H1 (cell line): ENCODE results near the gene KRT7. TPM values are rescaled to one million over a fixed set of nuclear protein-coding genes. Genes with fewer than 3 reads are reported as not detected.

Experiments
- CTCF ChIA-PET: fragments of 300-600 bp; sonication (Branson Sonifier 250); formaldehyde crosslinking; loops from one replicate; lab custom pipeline; 2021; ENCODE audit not compliant: partially characterized antibody; lab: Charles Lee
- POLR2A ChIA-PET: fragments of 300-600 bp; sonication (Branson Sonifier 250); formaldehyde crosslinking; loops from one replicate; lab custom pipeline; 2021; ENCODE audit warnings: inconsistent platforms; ENCODE audit not compliant: partially characterized antibody; lab: Charles Lee
- DNase-seq, 2 experiments: peaks; one replicate each; pipeline versions ENCODE4 v3.0.0 to v3.0.0-alpha.2; 2010 to 2022; ENCODE audit warnings: low spot score in 2 of 2, low read depth in 1 of 2, mixed read lengths in 1 of 2
- FAIRE-seq: peaks from 2 replicates; lab custom pipeline; 2011; peaks lifted over from hg19 to GRCh38; lab: Jason Lieb, UNC
- H2AFZ ChIP-seq: 2 replicates; pipeline ENCODE4 v1.8.1; 2012; ENCODE audit warnings: low read length, inconsistent platforms
- H2AK5ac ChIP-seq: 2 replicates; pipeline ENCODE4 v1.6.1; 2013; ENCODE audit warnings: low read depth, low read length
- H2BK120ac ChIP-seq: replicated peaks from 2 replicates; pipeline ENCODE3; 2013; ENCODE audit warnings: low read depth, low read length, inconsistent platforms
- H2BK12ac ChIP-seq: 2 replicates; pipeline ENCODE4 v1.6.1; 2013; ENCODE audit warnings: low read depth, low read length
- H2BK15ac ChIP-seq: 2 replicates; pipeline ENCODE4 v1.6.1; 2013; ENCODE audit warnings: low read length
- H2BK20ac ChIP-seq: 2 replicates; pipeline ENCODE4 v1.6.1; 2013; ENCODE audit warnings: low read length
- H2BK5ac ChIP-seq: 2 replicates; pipeline ENCODE4 v1.6.1; 2013; ENCODE audit warnings: low read depth, low read length
- H3K14ac ChIP-seq: 2 replicates; pipeline ENCODE4 v1.6.1; 2013; ENCODE audit warnings: inconsistent platforms; ENCODE audit not compliant: insufficient read length
- H3K18ac ChIP-seq: 2 replicates; pipeline ENCODE4 v1.6.1; 2013; ENCODE audit warnings: low read length; ENCODE audit errors: extremely low read depth
- H3K23ac ChIP-seq: 2 replicates; pipeline ENCODE4 v1.6.1; 2013; ENCODE audit warnings: inconsistent platforms; ENCODE audit not compliant: insufficient read length
- H3K23me2 ChIP-seq: 2 replicates; pipeline ENCODE4 v1.6.1; 2013; ENCODE audit warnings: low read depth, low read length
- H3K27ac ChIP-seq: 2 replicates; pipeline ENCODE4 v1.6.1; 2011; ENCODE audit warnings: low read depth, low read length, inconsistent platforms
- H3K27me3 ChIP-seq, 4 experiments: replicated peaks in 1 of 4; 1 replicate in 1 of 4; 2 replicates in 3 of 4; pipeline versions ENCODE4 v1.6.1 to v1.8.1; 2011 to 2013; ENCODE audit warnings: low read length in 3 of 4, mild to moderate bottlenecking in 3 of 4, inconsistent platforms in 2 of 4, mixed read lengths in 2 of 4, moderate library complexity in 1 of 4; ENCODE audit not compliant: control insufficient read depth in 3 of 4, insufficient read depth in 3 of 4; ENCODE audit errors: extremely low read depth in 1 of 4
- H3K36me3 ChIP-seq, 4 experiments: 2 replicates each; pipeline versions ENCODE4 v1.6.1 to v1.8.1; 2011 to 2013; ENCODE audit warnings: mild to moderate bottlenecking in 4 of 4, low read length in 3 of 4, moderate library complexity in 2 of 4, control low read depth in 1 of 4, inconsistent platforms in 1 of 4; ENCODE audit not compliant: insufficient read depth in 4 of 4, control insufficient read depth in 2 of 4
- H3K4ac ChIP-seq: replicated peaks from 2 replicates; pipeline ENCODE3; 2013; ENCODE audit warnings: low read length, low read depth, mixed read lengths, inconsistent platforms; ENCODE audit not compliant: insufficient read length
- H3K4me1 ChIP-seq, 4 experiments: replicated peaks in 1 of 4; 1 replicate in 1 of 4; 2 replicates in 3 of 4; pipeline versions ENCODE4 v1.6.1 to v1.8.1; 2011 to 2013; ENCODE audit warnings: low read length in 3 of 4, inconsistent platforms in 2 of 4, mixed read lengths in 1 of 4; ENCODE audit not compliant: insufficient read depth in 4 of 4, control insufficient read depth in 3 of 4
- H3K4me2 ChIP-seq, 2 experiments: 2 replicates each; pipeline versions ENCODE4 v1.6.1 to v1.8.1; 2011 to 2013; ENCODE audit warnings: low read depth in 2 of 2, low read length in 2 of 2, control low read depth in 1 of 2, inconsistent platforms in 1 of 2, mild to moderate bottlenecking in 1 of 2; ENCODE audit not compliant: insufficient read depth in 1 of 2
- H3K4me3 ChIP-seq, 4 experiments: fragments of 200-600, 300-600 bp in 1 of 4; sonication (generic), shearing (Covaris generic), sonication (Bioruptor Twin) in 1 of 4; 2 replicates each; pipeline versions ENCODE4 v1.5.1 to v1.8.1; 2011 to 2016; ENCODE audit warnings: low read length in 4 of 4, low read depth in 3 of 4, control low read depth in 2 of 4, inconsistent platforms in 2 of 4, mild to moderate bottlenecking in 2 of 4, mixed read lengths in 1 of 4, moderate library complexity in 1 of 4; ENCODE audit not compliant: insufficient read depth in 2 of 4; ENCODE audit errors: extremely low read depth in 1 of 4
- H3K56ac ChIP-seq: replicated peaks from 2 replicates; pipeline ENCODE3; 2013; ENCODE audit warnings: low read depth, mild to moderate bottlenecking, mixed read lengths, low read length, inconsistent platforms; ENCODE audit not compliant: insufficient read length
- H3K79me1 ChIP-seq: 2 replicates; pipeline ENCODE4 v1.6.1; 2013; ENCODE audit warnings: low read depth, low read length, control low read depth
- H3K79me2 ChIP-seq, 2 experiments: 2 replicates each; pipeline versions ENCODE4 v1.6.1 to v1.8.1; 2012 to 2013; ENCODE audit warnings: low read length in 2 of 2, mild to moderate bottlenecking in 2 of 2, inconsistent platforms in 1 of 2; ENCODE audit not compliant: insufficient read depth in 2 of 2, control insufficient read depth in 1 of 2
- H3K9ac ChIP-seq, 4 experiments: replicated peaks in 1 of 4; 1 replicate in 1 of 4; 2 replicates in 3 of 4; pipeline versions ENCODE4 v1.6.1 to v1.8.1; 2011 to 2013; ENCODE audit warnings: low read depth in 3 of 4, low read length in 3 of 4, control low read depth in 2 of 4, mild to moderate bottlenecking in 2 of 4, moderate library complexity in 2 of 4, inconsistent platforms in 1 of 4; ENCODE audit errors: extremely low read depth in 1 of 4
- H3K9me3 ChIP-seq, 2 experiments: 2 replicates each; pipeline versions ENCODE4 v1.6.1 to v1.8.1; 2012 to 2013; ENCODE audit warnings: mild to moderate bottlenecking in 2 of 2, moderate library complexity in 2 of 2, control low read depth in 1 of 2, inconsistent platforms in 1 of 2, low read depth in 1 of 2, low read length in 1 of 2, mixed read lengths in 1 of 2; ENCODE audit not compliant: insufficient read depth in 2 of 2
- H4K20me1 ChIP-seq, 2 experiments: replicated peaks in 1 of 2; 2 replicates each; pipeline versions ENCODE3 to v1.8.1; 2011 to 2013; ENCODE audit warnings: inconsistent platforms in 2 of 2, low read length in 2 of 2, mild to moderate bottlenecking in 1 of 2; ENCODE audit not compliant: insufficient read depth in 2 of 2, control insufficient read depth in 1 of 2
- H4K5ac ChIP-seq: 2 replicates; pipeline ENCODE4 v1.6.1; 2013; ENCODE audit warnings: low read length, low read depth, mixed read lengths, inconsistent platforms; ENCODE audit not compliant: insufficient read length
- H4K8ac ChIP-seq: 2 replicates; pipeline ENCODE4 v1.8.0; 2013; ENCODE audit warnings: mild to moderate bottlenecking, moderate library complexity, low read length, inconsistent platforms; ENCODE audit not compliant: insufficient read depth; ENCODE audit errors: extremely low read depth
- H4K91ac ChIP-seq: replicated peaks from 2 replicates; pipeline ENCODE3; 2013; ENCODE audit warnings: low read length, mixed read lengths, inconsistent platforms; ENCODE audit not compliant: insufficient read length
- MAFK ChIP-seq: IDR thresholded peaks from 2 replicates; pipeline ENCODE4 v1.6.1; 2012; ENCODE audit warnings: low read depth, mild to moderate bottlenecking, improper control_type of control experiment, low read length
- SIX5 ChIP-seq: IDR thresholded peaks from 2 replicates; pipeline ENCODE4 v1.6.1; 2011; ENCODE audit warnings: mild to moderate bottlenecking, low read depth, low read length
- TCF12 ChIP-seq: IDR thresholded peaks from 2 replicates; pipeline ENCODE4 v1.6.1; 2011; ENCODE audit warnings: low read depth, mild to moderate bottlenecking, low read length
- ZNF274 ChIP-seq: IDR thresholded peaks from 2 replicates; pipeline ENCODE4 v1.7.0; 2012; ENCODE audit warnings: low read length, borderline replicate concordance; ENCODE audit errors: extremely low read depth
- WGBS, 2 experiments: shearing (Covaris generic) in 1 of 2; methylation state at CpG; one replicate each; pipeline versions ENCODE4 v1.1.6 to v1.1.7; 2013 to 2015; ENCODE audit warnings: low lambda C conversion rate in 2 of 2, mixed read lengths in 2 of 2, inconsistent platforms in 1 of 2, low coverage in 1 of 2, missing lambda C conversion rate in 1 of 2; ENCODE audit not compliant: insufficient replicate concordance in 2 of 2, insufficient coverage in 1 of 2, insufficient read length in 1 of 2; ENCODE audit errors: extremely low coverage in 1 of 2, missing lambda C conversion rate in 1 of 2; 5-methylcytosine and 5-hydroxymethylcytosine counted together
- polyA plus RNA-seq, 7 experiments: library from polyadenylated mRNA; depleted of rRNA in 3 of 7; stranded (reverse) in 5 of 7; unstranded in 2 of 7; fragments of >200 nt in 5 of 7; fragments of 200-250 nt in 2 of 7; gene quantifications; 1 replicate in 5 of 7; 2 replicates in 1 of 7; 4 replicates in 1 of 7; pipeline versions ENCODE4 v1.2.1 to v1.2.3, GENCODE V29; 2011 to 2013; ENCODE audit warnings: missing spikeins in 2 of 7, mixed read lengths in 2 of 7
- total RNA-seq: library from RNA; stranded (reverse); fragmentation: NEBNext Ultra II Directional; extraction: Animal tissue kit (Norgen Biotek cat#: 25700); gene quantifications from 2 replicates; pipeline ENCODE4 v1.2.1, GENCODE V29; 2021

The KRT7 gene
- total and polyA plus RNA-seq, 2 of the 8 experiments (the other 6 are each of a cell fraction or from before 2014, with no cell fraction given): 13.2 to 19.0 TPM

GRCh38 chr12:52183971-52184370 lies 49.1 kb upstream of the KRT7 start:
- Histone ChIP-seq H3K23ac (no peak overlapping the region), H2BK15ac (0 out of 2 replicates have a peak overlapping the region, but pooled peaks have one; percentile 46), H3K79me1 (no peaks in the 10 kb centered on the region), H3K27ac (no peak overlapping the region), H3K18ac (no peak overlapping the region), H3K27me3 (no peaks in the 10 kb centered on the region; a peak in 1 of 7 replicates), H4K8ac (peak overlapping the region; percentile 64; the same call in 1 of the 2 replicates), H2BK20ac (no peak overlapping the region), H2AFZ (no peak overlapping the region), H2BK120ac (no peak overlapping the region), H3K14ac (no peak overlapping the region), H3K56ac (no peak overlapping the region), H3K36me3 (no peaks in the 10 kb centered on the region; a peak in 1 of 8 replicates), H4K91ac (no peak overlapping the region), H4K5ac (no peak overlapping the region), H2BK12ac (peak overlapping the region; percentile 77), H4K20me1 (no peaks in the 10 kb centered on the region), H3K4me1 (peaks cover 3 to 29% (median 22%) of the 10 kb centered on the region in 4 experiments), H2BK5ac (0 out of 2 replicates have a peak overlapping the region, but pooled peaks have one; percentile 60), H3K23me2 (no peaks in the 10 kb centered on the region), H3K9me3 (no peaks in the 10 kb centered on the region), H3K79me2 (no peaks in the 10 kb centered on the region), H2AK5ac (no peak overlapping the region), H3K4ac (no peak overlapping the region), H3K9ac (no peak overlapping the region), H3K4me2 (no peak overlapping the region), H3K4me3 (no peak overlapping the region)
- DNase-seq (no peak), FAIRE-seq (no peak)
- ChIA-PET CTCF (interaction anchor here (0.8 to 16.8 kb wide), 8 partner anchors 13 to 132 kb away, joined by 3 to 108 read pairs (median 4); no protein-coding TSS in a partner anchor), POLR2A (no interaction called here)
- TF ChIP-seq ZNF274 (no peak), TCF12 (no peak), MAFK (no peak), SIX5 (no peak)
- 88% methylated on average over 8 of the region's 8 CpGs; no CpG with 5 or more reads in 1 of the 2 experiments for whole genome bisulfite sequencing, 2 experiments
